ENCODE measurements around the gene PTPRC.

Gene PTPRC

GRCh38 chr1:198798923-198799386 is 160.1 kb downstream of the PTPRC start:
- POLR2A ChIA-PET: no interaction called here
- no peak for DNase-seq (ENCODE audit: extremely low spot score)
- CTCF ChIA-PET: no interaction called here
- no peak for TF ChIP-seq FOXK2 (IDR thresholded peaks at IDR 0.05)
- no peak for TF ChIP-seq SUZ12 (IDR thresholded peaks at IDR 0.05)
- TF ChIP-seq SP1 (IDR thresholded peaks at IDR 0.05): no peak
- TF ChIP-seq NFRKB (IDR thresholded peaks at IDR 0.05): no peak
- TF ChIP-seq LEF1 (IDR thresholded peaks at IDR 0.05; ENCODE audit: borderline replicate concordance): no peak
- TF ChIP-seq L3MBTL2 (conservative IDR thresholded peaks at IDR 0.05): no peak
- no peak for TF ChIP-seq FOXA1 (IDR thresholded peaks at IDR 0.05)
- no peak for TF ChIP-seq HDGF (IDR thresholded peaks at IDR 0.05; ENCODE audit: borderline replicate concordance)
- TF ChIP-seq ZNF384 (IDR thresholded peaks at IDR 0.05): no peak
- TF ChIP-seq TARDBP (IDR thresholded peaks at IDR 0.05): no peak
- TF ChIP-seq, protein P1, sequence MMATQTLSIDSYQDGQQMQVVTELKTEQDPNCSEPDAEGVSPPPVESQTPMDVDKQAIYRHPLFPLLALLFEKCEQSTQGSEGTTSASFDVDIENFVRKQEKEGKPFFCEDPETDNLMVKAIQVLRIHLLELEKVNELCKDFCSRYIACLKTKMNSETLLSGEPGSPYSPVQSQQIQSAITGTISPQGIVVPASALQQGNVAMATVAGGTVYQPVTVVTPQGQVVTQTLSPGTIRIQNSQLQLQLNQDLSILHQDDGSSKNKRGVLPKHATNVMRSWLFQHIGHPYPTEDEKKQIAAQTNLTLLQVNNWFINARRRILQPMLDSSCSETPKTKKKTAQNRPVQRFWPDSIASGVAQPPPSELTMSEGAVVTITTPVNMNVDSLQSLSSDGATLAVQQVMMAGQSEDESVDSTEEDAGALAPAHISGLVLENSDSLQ (IDR thresholded peaks at IDR 0.05): no peak
- TF ChIP-seq ARNT (IDR thresholded peaks at IDR 0.05): no peak
- TF ChIP-seq FOXM1 (IDR thresholded peaks at IDR 0.05; ENCODE audit: borderline replicate concordance): no peak
- no peak for TF ChIP-seq BHLHE40 (IDR thresholded peaks at IDR 0.05; ENCODE audit: borderline replicate concordance)

DNA sequence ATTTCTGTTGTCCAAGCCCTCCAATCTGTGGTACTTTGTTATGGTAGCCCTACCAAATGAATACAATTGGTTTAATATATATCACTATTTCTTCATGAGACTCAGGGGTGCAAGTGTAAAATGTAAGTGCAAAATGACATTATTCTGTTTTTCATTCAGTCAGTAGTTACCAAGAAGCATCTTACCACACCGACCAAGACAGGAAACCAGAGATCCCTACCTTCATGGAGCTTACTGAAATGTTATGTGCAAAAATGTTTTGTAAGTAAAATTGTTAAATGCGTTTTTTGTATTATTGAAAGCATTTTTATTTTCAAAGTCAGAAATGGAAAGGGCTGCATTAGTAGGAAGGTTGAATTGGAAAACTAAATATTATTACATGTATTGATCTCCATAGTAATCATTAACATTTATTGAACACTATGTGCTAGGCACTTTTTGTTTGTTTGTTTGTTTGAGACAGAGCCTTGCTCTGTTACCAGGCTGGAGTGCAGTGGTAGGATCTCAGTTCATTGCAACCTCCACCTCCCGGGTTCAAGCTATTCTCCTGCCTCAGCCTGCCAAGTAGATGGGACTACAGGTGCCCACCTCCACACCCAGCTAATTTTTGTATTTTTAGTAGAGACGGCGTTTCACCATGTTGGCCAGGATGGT is 166.8 kb downstream of the PTPRC start:
- ChIA-PET CTCF (interaction anchor here (0.8 kb wide), 1 partner anchor 656 kb away, joined by 3 read pairs; no protein-coding TSS in a partner anchor), POLR2A (no interaction called here)
- TF ChIP-seq, protein P1 (IDR thresholded peaks at IDR 0.05): no peak
- TF ChIP-seq NFRKB (IDR thresholded peaks at IDR 0.05): no peak
- no peak for TF ChIP-seq SUZ12 (IDR thresholded peaks at IDR 0.05)
- no peak for TF ChIP-seq FOXA1 (IDR thresholded peaks at IDR 0.05)
- no peak for TF ChIP-seq ARNT (IDR thresholded peaks at IDR 0.05)
- no peak for TF ChIP-seq ELF4 (IDR thresholded peaks at IDR 0.05)
- DNase-seq (ENCODE audit: extremely low spot score): no peak

- CTCF ChIA-PET: no interaction called here
- POLR2A ChIA-PET: no interaction called here
- no peak for DNase-seq (ENCODE audit: extremely low spot score)
- no peak for TF ChIP-seq SP1 (IDR thresholded peaks at IDR 0.05)
- TF ChIP-seq ELF4 (IDR thresholded peaks at IDR 0.05): no peak
- TF ChIP-seq FOXA1 (IDR thresholded peaks at IDR 0.05): no peak
- no peak for TF ChIP-seq FOXM1 (IDR thresholded peaks at IDR 0.05; ENCODE audit: borderline replicate concordance)
Observed at GRCh38 chr1:198806861-198807260, 168.0 kb downstream of the PTPRC start.

All from HEK293T (cell line).